ENCODE data around the gene CELF1. TPM values are rescaled to one million over a fixed set of nuclear protein-coding genes. Genes with fewer than 3 reads are reported as not detected.

The CELF1 gene
- total RNA-seq, 1 donor from 2014 or later, result 88.6 TPM

DNA sequence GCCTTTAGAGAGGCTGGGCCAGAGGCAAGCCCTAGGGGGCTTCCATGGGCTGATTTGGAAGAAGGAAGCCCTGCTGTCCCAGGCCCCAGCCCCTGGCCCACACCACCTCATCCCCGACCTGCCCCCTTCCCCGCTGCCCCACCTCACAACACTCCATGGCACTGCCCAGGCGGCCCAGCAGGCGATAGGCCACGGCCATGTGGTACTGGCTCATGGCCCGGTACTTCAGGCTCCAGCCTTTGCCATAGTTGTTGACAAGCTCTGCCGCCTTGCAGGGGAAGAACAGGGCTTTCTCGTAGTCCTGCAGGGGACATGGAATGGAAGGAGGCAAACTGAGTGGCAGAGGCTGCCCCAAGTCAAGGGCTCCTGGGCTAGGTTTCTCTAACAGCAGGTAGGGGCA is 110.4 kb downstream of the CELF1 start:
- Histone ChIP-seq H3K9me3 (replicated peaks) (no peaks in the 10 kb centered on the region), H3K27ac (replicated peaks) (peak overlapping the region; percentile 74), H3K36me3 (no peaks in the 10 kb centered on the region), H3K4me1 (peaks cover 17% of the 10 kb centered on the region), H3K27me3 (ENCODE audit: low read depth) (no peaks in the 10 kb centered on the region), H3K4me3 (no peak overlapping the region)
- TF ChIP-seq CTCF (IDR thresholded peaks at IDR 0.05; ENCODE audit: borderline replicate concordance), result no peak
- intact Hi-C loops (cut with micrococcal nuclease), result loop anchor here (10.0 kb wide), 1 partner anchor 58 kb away; no protein-coding TSS in a partner anchor
- DNase-seq, result peak; percentile 72

- DNase-seq, result no peak
- Histone ChIP-seq H3K27me3 (ENCODE audit: low read depth) (no peaks in the 10 kb centered on the region), H3K36me3 (no peaks in the 10 kb centered on the region), H3K4me1 (peaks cover 20% of the 10 kb centered on the region), H3K4me3 (no peak overlapping the region), H3K27ac (replicated peaks) (no peak overlapping the region), H3K9me3 (replicated peaks) (no peaks in the 10 kb centered on the region)
- no peak for TF ChIP-seq CTCF (IDR thresholded peaks at IDR 0.05; ENCODE audit: borderline replicate concordance)
- intact Hi-C loops (cut with micrococcal nuclease), result loop anchor here (10.0 kb wide), 1 partner anchor 57 kb away; no protein-coding TSS in a partner anchor
Measured at GRCh38 chr11:47441421-47441820, 111.5 kb downstream of the CELF1 start.

GRCh38 chr11:47440054-47440476 is 112.9 kb downstream of the CELF1 start:
- Histone ChIP-seq H3K27me3 (ENCODE audit: low read depth) (no peaks in the 10 kb centered on the region), H3K36me3 (no peaks in the 10 kb centered on the region), H3K4me1 (peaks cover 20% of the 10 kb centered on the region), H3K4me3 (no peak overlapping the region), H3K9me3 (replicated peaks) (no peaks in the 10 kb centered on the region), H3K27ac (replicated peaks) (no peak overlapping the region)
- intact Hi-C loops (cut with micrococcal nuclease), result loop anchor here (10.0 kb wide), 1 partner anchor 55 kb away; no protein-coding TSS in a partner anchor
- no peak for TF ChIP-seq CTCF (IDR thresholded peaks at IDR 0.05; ENCODE audit: borderline replicate concordance)
- no peak for DNase-seq

DNA sequence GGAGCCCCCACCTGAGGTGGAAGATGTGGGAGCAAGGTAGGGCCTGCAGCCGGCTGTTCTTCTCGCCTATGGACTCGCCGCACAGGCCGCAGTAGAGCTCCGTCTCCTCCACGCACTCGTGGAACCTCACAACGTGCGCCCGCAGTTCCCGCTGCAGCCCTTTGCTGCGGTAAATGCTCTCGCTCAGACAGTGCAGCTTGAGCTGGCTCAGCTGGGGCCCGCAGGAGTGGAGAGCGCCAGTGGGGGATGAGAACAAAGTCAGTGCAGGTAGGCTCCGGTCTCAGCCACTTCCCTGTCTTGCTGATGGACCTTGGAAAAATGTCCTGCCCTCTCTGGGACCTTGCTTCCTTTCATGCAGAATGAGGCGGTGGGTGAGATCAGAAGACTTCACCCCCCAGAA is 114.2 kb downstream of the CELF1 start:
- Histone ChIP-seq H3K36me3 (no peaks in the 10 kb centered on the region), H3K4me1 (peaks cover 29% of the 10 kb centered on the region), H3K4me3 (no peak overlapping the region), H3K27ac (replicated peaks) (peak overlapping the region; percentile 75), H3K27me3 (ENCODE audit: low read depth) (no peaks in the 10 kb centered on the region), H3K9me3 (replicated peaks) (no peaks in the 10 kb centered on the region)
- TF ChIP-seq CTCF (IDR thresholded peaks at IDR 0.05; ENCODE audit: borderline replicate concordance), result no peak
- DNase-seq, result no peak
- intact Hi-C loops (cut with micrococcal nuclease), result no loop called here

DNA sequence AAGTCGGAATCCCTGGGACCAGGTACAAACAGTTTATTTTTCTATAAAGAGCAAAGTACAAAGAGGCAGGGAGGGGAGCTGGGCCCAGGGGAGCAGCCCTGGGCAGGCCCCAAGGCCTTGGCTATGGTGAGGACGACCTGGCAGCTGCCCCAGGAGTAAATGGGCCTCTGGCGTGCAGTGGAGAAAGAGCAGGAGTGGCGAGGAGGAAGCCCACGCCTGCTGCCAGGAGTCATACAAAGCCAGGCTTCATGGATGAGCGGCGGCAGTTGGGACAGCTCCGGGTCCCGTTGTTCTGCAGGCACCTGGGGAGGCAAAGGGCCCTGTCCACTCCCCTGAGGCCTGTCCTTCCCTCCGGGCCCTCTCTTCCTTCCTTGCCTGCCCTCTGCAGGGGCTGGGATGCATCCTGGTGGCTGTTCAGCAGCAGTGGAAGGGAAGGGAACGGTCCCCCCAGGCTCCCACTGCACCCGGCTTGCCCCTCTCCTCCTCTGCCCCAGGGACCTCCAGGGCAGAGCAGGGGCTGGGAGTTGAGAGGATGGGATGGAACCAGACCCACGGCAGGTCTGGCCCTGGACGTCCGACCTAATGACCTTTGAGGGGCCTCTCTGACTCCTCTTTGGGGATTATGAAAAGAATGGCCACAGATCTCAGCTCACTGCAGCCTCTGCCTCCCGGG is 115.0 kb downstream of the CELF1 start:
- TF ChIP-seq CTCF (IDR thresholded peaks at IDR 0.05; ENCODE audit: borderline replicate concordance), result no peak
- Histone ChIP-seq H3K36me3 (no peaks in the 10 kb centered on the region), H3K4me1 (peaks cover 22% of the 10 kb centered on the region), H3K4me3 (no peak overlapping the region), H3K9me3 (replicated peaks) (no peaks in the 10 kb centered on the region), H3K27ac (replicated peaks) (peak overlapping the region; percentile 75), H3K27me3 (ENCODE audit: low read depth) (no peaks in the 10 kb centered on the region)
- DNase-seq, result peak; percentile 54
- intact Hi-C loops (cut with micrococcal nuclease), result no loop called here
